K562 (cell line): ENCODE measurements around the gene TXNRD2. TPM values are rescaled to one million over a fixed set of nuclear protein-coding genes. Genes with fewer than 3 reads are reported as not detected.
A peak's percentile ranks its signal among the peaks of the same experiment; 100 is the strongest.

Experiments used
- ATAC-seq: fragments of 200-7000 bp; cut with Tn5 transposase; 3 replicates; pipeline ENCODE4 v1.9.1; 2020; ENCODE audit warnings: moderate library complexity
- BruUV-seq: library from RNA; stranded (reverse); fragments of 400-500 nt; replicated peaks from 2 replicates; lab custom pipeline; 2021; lab: Mats Ljungman, UMichigan
- CTCF ChIA-PET: fragments of 300-600 bp; formaldehyde crosslinking; extraction: SDS; loops from one replicate; lab custom pipeline; 2021; ENCODE audit warnings: low intra/inter-chr PET ratio; lab: Yijun Ruan, JAX
- POLR2A ChIA-PET: fragments of 300-600, 350-650 bp; sonication (Branson Sonifier 250); formaldehyde crosslinking; extraction: SDS; loops from one replicate; lab custom pipeline; 2021; ENCODE audit warnings: antibody characterized with exemption, inconsistent platforms; lab: Yijun Ruan, JAX
- DNase-seq, 4 experiments: peaks; one replicate each; pipeline versions ENCODE4 v3.0.0 to v3.0.0-alpha.2; 2011 to 2018; ENCODE audit warnings: low spot score in 3 of 4, mixed read lengths in 3 of 4; ENCODE audit errors: extremely low read depth in 1 of 4
- FAIRE-seq: peaks from 2 replicates; lab custom pipeline; 2011; peaks lifted over from hg19 to GRCh38; lab: Jason Lieb, UNC
- H2AFZ ChIP-seq: 2 replicates; pipeline ENCODE4 v1.6.0; 2011; ENCODE audit warnings: low read depth, low read length, control low read depth, inconsistent platforms
- H3K27ac ChIP-seq: fragments of 200-600 bp; 3 replicates; pipeline ENCODE4 v1.8.0; 2011; ENCODE audit warnings: low read depth, mild to moderate bottlenecking, control low read depth, inconsistent platforms, low read length, moderate library complexity, mixed read lengths; ENCODE audit errors: extremely low read depth
- H3K27me3 ChIP-seq, 2 experiments: fragments of 300-600 bp in 1 of 2; 2 replicates in 1 of 2; 3 replicates in 1 of 2; pipeline versions ENCODE4 v1.6.0 to v1.8.0; 2011; ENCODE audit warnings: inconsistent platforms in 2 of 2, low read length in 2 of 2, mild to moderate bottlenecking in 1 of 2, mixed read lengths in 1 of 2, moderate library complexity in 1 of 2; ENCODE audit not compliant: control insufficient read depth in 2 of 2, insufficient read depth in 2 of 2
- H3K36me3 ChIP-seq: fragments of 300-600 bp; 3 replicates; pipeline ENCODE4 v1.8.0; 2011; ENCODE audit warnings: mild to moderate bottlenecking, low read length, inconsistent platforms; ENCODE audit not compliant: control insufficient read depth, insufficient read depth
- H3K4me1 ChIP-seq, 2 experiments: fragments of 200-600 bp in 1 of 2; replicated peaks in 1 of 2; 2 replicates in 1 of 2; 3 replicates in 1 of 2; pipeline versions ENCODE4 v1.5.1 to v1.8.0; 2011; ENCODE audit warnings: inconsistent platforms in 2 of 2, low read length in 2 of 2, mild to moderate bottlenecking in 1 of 2, mixed read lengths in 1 of 2, moderate library complexity in 1 of 2; ENCODE audit not compliant: control insufficient read depth in 2 of 2, insufficient read depth in 2 of 2
- H3K4me2 ChIP-seq: 2 replicates; pipeline ENCODE4 v1.6.1; 2011; ENCODE audit warnings: low read length, control low read depth, inconsistent platforms, mixed read lengths; ENCODE audit not compliant: insufficient read depth
- H3K4me3 ChIP-seq: fragments of 200-600 bp; sonication (generic), shearing (Covaris generic); 2 replicates; pipeline ENCODE4 v1.5.1; 2016; ENCODE audit warnings: control low read depth, inconsistent platforms
- H3K79me2 ChIP-seq: fragments of 200-600 bp; 3 replicates; pipeline ENCODE4 v1.8.0; 2011; ENCODE audit warnings: low read length, inconsistent platforms; ENCODE audit not compliant: control insufficient read depth, insufficient read depth
- H3K9ac ChIP-seq, 2 experiments: 2 replicates each; pipeline versions ENCODE4 v1.6.0 to v1.6.1; 2011; ENCODE audit warnings: low read depth in 2 of 2, low read length in 2 of 2, control low read depth in 1 of 2, inconsistent platforms in 1 of 2, mild to moderate bottlenecking in 1 of 2, mixed read lengths in 1 of 2; ENCODE audit not compliant: insufficient read depth in 1 of 2
- H3K9me1 ChIP-seq: one replicate; pipeline ENCODE4 v1.6.0; 2011; ENCODE audit warnings: inconsistent platforms, mild to moderate bottlenecking, low read length, moderate library complexity; ENCODE audit not compliant: control insufficient read depth, insufficient read depth
- H3K9me3 ChIP-seq: replicated peaks from 2 replicates; pipeline ENCODE4 v1.5.1; 2011; ENCODE audit warnings: low read depth, low read length, inconsistent platforms; ENCODE audit not compliant: control insufficient read depth, insufficient read depth
- H4K20me1 ChIP-seq: replicated peaks from 2 replicates; pipeline ENCODE4 v1.6.1; 2011; ENCODE audit warnings: low read length, inconsistent platforms, mixed read lengths; ENCODE audit not compliant: control insufficient read depth, insufficient read depth
- CHD1 ChIP-seq: fragments of 200-600 bp; sonication (generic); IDR thresholded peaks from one replicate; pipeline ENCODE4 v1.6.1; 2012; ENCODE audit warnings: mild to moderate bottlenecking, moderate library complexity, low read length, inconsistent platforms
- ETV1 ChIP-seq: fragments of 450-650 bp; conservative IDR thresholded peaks from 2 replicates; pipeline ENCODE4 v1.6.1; 2016; ENCODE audit warnings: missing genetic modification characterization, control low read depth, low read depth, missing compliant biosample characterization
- GABPB2 ChIP-seq: fragments of 250-450 bp; sonication (Bioruptor Pico); conservative IDR thresholded peaks from 2 replicates; pipeline ENCODE4 v1.5.1; 2021; ENCODE audit warnings: mild to moderate bottlenecking
- HMG20A ChIP-seq: fragments of 450-650 bp; formaldehyde crosslinking; conservative IDR thresholded peaks from 2 replicates; pipeline ENCODE4 v1.4.0; 2020; ENCODE audit warnings: mild to moderate bottlenecking, mixed read lengths
- HNRNPK ChIP-seq: fragments of 200-400 bp; formaldehyde crosslinking; IDR thresholded peaks from one replicate; pipeline ENCODE4 v1.6.1; 2018; ENCODE audit warnings: mild to moderate bottlenecking, low read depth, low read length; ENCODE audit not compliant: poor library complexity, severe bottlenecking
- MAZ ChIP-seq, 2 experiments: fragments of 450-650 bp in 1 of 2; sonication (generic) in 1 of 2; formaldehyde crosslinking; IDR thresholded peaks in 1 of 2; conservative IDR thresholded peaks in 1 of 2; 2 replicates each; pipeline versions ENCODE4 v1.4.0 to v1.5.0; 2020; ENCODE audit warnings: mild to moderate bottlenecking in 1 of 2, missing genetic modification reagents in 1 of 2
- MNT ChIP-seq, 2 experiments: fragments of 450-650 bp; conservative IDR thresholded peaks; 2 replicates each; pipeline ENCODE4 v1.6.1; 2017; ENCODE audit warnings: mild to moderate bottlenecking in 2 of 2, moderate library complexity in 2 of 2
- NFIX ChIP-seq: fragments of 250-450 bp; sonication (Bioruptor Pico); IDR thresholded peaks from 2 replicates; pipeline ENCODE4 v1.4.0; 2020; ENCODE audit warnings: low read depth, mild to moderate bottlenecking, moderate library complexity
- SNRNP70 ChIP-seq: fragments of 200-400 bp; formaldehyde crosslinking; optimal IDR thresholded peaks from 2 replicates; pipeline ENCODE3; 2017; ENCODE audit warnings: low read depth, low read length
- WHSC1 ChIP-seq: IDR thresholded peaks from one replicate; pipeline ENCODE4 v1.6.1; 2012; ENCODE audit warnings: low read length, control low read depth, inconsistent platforms
- ZBTB9 ChIP-seq: fragments of 450-650 bp; formaldehyde crosslinking; IDR thresholded peaks from 2 replicates; pipeline ENCODE4 v1.4.0; 2020; ENCODE audit warnings: mild to moderate bottlenecking, moderate library complexity
- ZFP30 ChIP-seq: fragments of 250-450 bp; sonication (Bioruptor Pico); IDR thresholded peaks from 2 replicates; pipeline ENCODE4 v1.8.0; 2022; ENCODE audit warnings: moderate library complexity, mild to moderate bottlenecking, inconsistent platforms, borderline replicate concordance
- ZNF384 ChIP-seq: IDR thresholded peaks from 2 replicates; pipeline ENCODE4 v1.6.1; 2012; ENCODE audit warnings: low read depth, low read length, improper control_type of control experiment
- ZNF583 ChIP-seq: fragments of 250-450 bp; sonication (Bioruptor Pico); IDR thresholded peaks from 2 replicates; pipeline ENCODE4 v1.4.0; 2020
- ZNF740 ChIP-seq, 3 experiments: fragments of 200-800 bp in 1 of 3; sonication (Bioruptor generic) in 1 of 3; sonication (generic) in 1 of 3; formaldehyde crosslinking in 1 of 3; IDR thresholded peaks; 2 replicates each; pipeline versions ENCODE4 v1.6.1 to v1.8.0; 2016 to 2022; ENCODE audit warnings: mild to moderate bottlenecking in 2 of 3, missing compliant biosample characterization in 2 of 3, missing genetic modification characterization in 2 of 3, missing genetic modification reagents in 1 of 3
- ZNF766 ChIP-seq: fragments of 200-800 bp; sonication (Bioruptor generic); conservative IDR thresholded peaks from 2 replicates; pipeline ENCODE4 v1.6.1; 2016; ENCODE audit warnings: missing genetic modification characterization, missing compliant biosample characterization
- WGBS: fragments of 100-300 bp; shearing (Covaris generic); methylation state at CpG from one replicate; pipeline ENCODE4 v1.1.6; 2016; ENCODE audit warnings: low coverage, mixed read lengths; ENCODE audit not compliant: insufficient coverage; ENCODE audit errors: missing lambda C conversion rate; 5-methylcytosine and 5-hydroxymethylcytosine counted together
- in situ Hi-C: fragments of 300-500 bp; cut with MboI; formaldehyde crosslinking; loops from 4 replicates; pipeline ENCODE4 v1.15.0; 2018; ENCODE audit warnings: inconsistent platforms, mixed read lengths
- intact Hi-C: fragments of 100-400 bp; cut with micrococcal nuclease; formaldehyde crosslinking; loops from 2 replicates; pipeline ENCODE4 v1.14.2; 2022
- polyA plus RNA-seq, 8 experiments: library from polyadenylated mRNA; depleted of rRNA in 4 of 8; stranded (reverse) in 5 of 8; unstranded in 3 of 8; fragments of >200 nt; fragmentation: Nextera tagmentation in 2 of 8; fragmentation: Illumina TruSeq in 1 of 8; extraction: Ambion mirVana in 2 of 8; extraction: Trizol in 1 of 8; gene quantifications; 2 replicates each; pipeline versions ENCODE4 v1.2.1 to v1.2.3, GENCODE V29; 2011 to 2014; ENCODE audit warnings: inconsistent platforms in 1 of 8, missing spikeins in 1 of 8
- total RNA-seq, 7 experiments: library from RNA; depleted of rRNA in 6 of 7; stranded (reverse); fragments of >200 nt in 6 of 7; fragmentation: Illumina TruSeq in 2 of 7; extraction: Trizol in 2 of 7; gene quantifications; 2 replicates each; pipeline versions ENCODE4 v1.2.1 to v1.2.3, GENCODE V29; 2011 to 2021; ENCODE audit warnings: low replicate concordance in 1 of 7

TXNRD2 gene
- total and polyA plus RNA-seq, 9 of the 15 experiments (the other 6 are each of a cell fraction or from before 2014, with no cell fraction given) = 3.3 to 80.2 (median 49.4) TPM

GRCh38 chr22:19852177-19852781 lies 89.3 kb downstream of the TXNRD2 start:
- peaks cover 39% of the 10 kb centered on the region; the same call in 1 of the 2 replicates for H4K20me1 ChIP-seq
- peaks cover 2% of the 10 kb centered on the region; the same call in 1 of the 2 replicates for H3K9me3 ChIP-seq
- DNase-seq = peak in 2 of 4 experiments; percentile 70 to 73
- H2AFZ ChIP-seq = no peak overlapping the region
- no peak for FAIRE-seq
- POLR2A ChIA-PET = interaction anchor here (0.6 to 13.6 kb wide), 9 partner anchors 10 to 185 kb away, joined by 3 to 247 read pairs (median 6); no protein-coding TSS in a partner anchor
- H3K9ac ChIP-seq = peak overlapping the region; percentile 68 to 86; a peak in 3 of 4 replicates
- H3K36me3 ChIP-seq = peaks cover 54% of the 10 kb centered on the region
- CTCF ChIA-PET = no interaction called here
- in situ Hi-C loops (no loop called here), intact Hi-C loops (loop anchor here (5.0 to 10.0 kb wide), 3 partner anchors 35 to 173 kb away; partner anchors contain the start of gene TANGO2)
- 90% methylated on average over 12 of the region's 12 CpGs for WGBS
- H3K4me1 ChIP-seq = peaks cover 23 to 73% of the 10 kb centered on the region in 2 experiments
- peak overlapping the region; percentile 62; the same call in 1 of the 2 replicates for H3K4me3 ChIP-seq
- no peak for ATAC-seq
- no peaks in the 10 kb centered on the region for H3K27me3 ChIP-seq
- H3K9me1 ChIP-seq = peaks cover 21% of the 10 kb centered on the region
- peaks cover 80% of the 10 kb centered on the region for H3K79me2 ChIP-seq
- H3K27ac ChIP-seq = no peak overlapping the region; the same call in 2 of the 3 replicates
- BruUV-seq = no TSS peak
- H3K4me2 ChIP-seq = peak overlapping the region; percentile 94
- TF ChIP-seq ZNF583 (peak; percentile 35; the same call in 1 of the 2 replicates), GABPB2 (CRISPR knock-in tag) (peak; percentile 68; the same call in 1 of the 2 replicates), ETV1 (tag) (no peak), MNT (conservative IDR thresholded peaks at IDR 0.05) (no peak), MAZ (CRISPR knock-in tag; conservative IDR thresholded peaks at IDR 0.05 in 1 of 2, IDR thresholded peaks at IDR 0.05 in 1 of 2) (0 out of 4 replicates have a peak, but pooled peaks of 1 of the 2 experiments have one; percentile 36), NFIX (no peak), CHD1 (no peak), ZNF384 (no peak), ZNF740 (CRISPR knock-in tag; IDR thresholded peaks at IDR 0.05) (no peak), ZNF740 (tag; IDR thresholded peaks at IDR 0.05) (0 out of 4 replicates have a peak, but pooled peaks of 1 of the 2 experiments have one; percentile 19), HMG20A (CRISPR knock-in tag) (no peak), WHSC1 (peak; percentile 83), ZFP30 (no peak), SNRNP70 (no peak), ZNF766 (CRISPR knock-in tag) (no peak), HNRNPK (no peak), ZBTB9 (CRISPR knock-in tag) (0 out of 2 replicates have a peak, but pooled peaks have one; percentile 28)
